Skeletal muscle tissue (tissue), 4 donors: ENCODE measurements around the gene YTHDF1. TPM values are rescaled to one million over a fixed set of nuclear protein-coding genes. Genes with fewer than 3 reads are reported as not detected.

ENCODE experiments used
- H3K27ac ChIP-seq: one replicate; pipeline ENCODE4 v1.7.0; 2013; ENCODE audit warnings: mild to moderate bottlenecking, low read depth, low read length, inconsistent platforms
- H3K27me3 ChIP-seq, 3 donors: one replicate each; pipeline ENCODE4 v1.7.0; 2013; ENCODE audit warnings: low read length in 3 of 3; ENCODE audit not compliant: control insufficient read depth in 3 of 3, insufficient read depth in 3 of 3
- H3K36me3 ChIP-seq, 3 donors: one replicate each; pipeline ENCODE4 v1.7.0; 2013; ENCODE audit warnings: low read length in 3 of 3; ENCODE audit not compliant: control insufficient read depth in 3 of 3, insufficient read depth in 3 of 3
- H3K4me1 ChIP-seq, 3 donors: one replicate each; pipeline ENCODE4 v1.7.0; 2013; ENCODE audit warnings: low read length in 3 of 3, mild to moderate bottlenecking in 3 of 3; ENCODE audit not compliant: control insufficient read depth in 3 of 3, insufficient read depth in 3 of 3
- H3K4me3 ChIP-seq, 3 donors: one replicate each; pipeline ENCODE4 v1.7.0; 2013; ENCODE audit warnings: low read length in 3 of 3
- H3K9ac ChIP-seq, 3 donors: one replicate each; pipeline ENCODE4 v1.7.0; 2013; ENCODE audit warnings: low read length in 3 of 3, mild to moderate bottlenecking in 3 of 3, moderate library complexity in 2 of 3, low read depth in 1 of 3
- H3K9me3 ChIP-seq, 3 donors: one replicate each; pipeline ENCODE4 v1.7.0; 2013; ENCODE audit warnings: low read length in 3 of 3; ENCODE audit not compliant: control insufficient read depth in 3 of 3
- total RNA-seq: library from RNA; depleted of rRNA; stranded (reverse); fragments of >200 nt; gene quantifications from one replicate; pipeline ENCODE4 v1.2.3, GENCODE V29; 2014
- donor health status: Osteomylitis.

The YTHDF1 gene
- total RNA-seq, 1 donor from 2014 or later: 17.2 TPM

GRCh38 chr20:63230800-63231268 is 14.9 kb upstream of the YTHDF1 start:
- no peak overlapping the region for H3K4me3 ChIP-seq
- no peak overlapping the region for H3K27ac ChIP-seq
- H3K9ac ChIP-seq: no peak overlapping the region
- H3K9me3 ChIP-seq: no peaks in the 10 kb centered on the region
- peaks cover 46 to 61% (median 61%) of the 10 kb centered on the region in 3 donors for H3K27me3 ChIP-seq
- H3K36me3 ChIP-seq: no peaks in the 10 kb centered on the region
- no peaks in the 10 kb centered on the region for H3K4me1 ChIP-seq

- no peak overlapping the region for H3K9ac ChIP-seq
- H3K4me1 ChIP-seq: peaks cover 0 to 3% (median 0%) of the 10 kb centered on the region in 3 donors
- no peak overlapping the region for H3K27ac ChIP-seq
- H3K4me3 ChIP-seq: no peak overlapping the region
- no peaks in the 10 kb centered on the region for H3K9me3 ChIP-seq
- peaks cover 32 to 49% (median 42%) of the 10 kb centered on the region in 3 donors for H3K27me3 ChIP-seq
- no peaks in the 10 kb centered on the region for H3K36me3 ChIP-seq
Observed at GRCh38 chr20:63228806-63229205, 12.9 kb upstream of the YTHDF1 start.

- Histone ChIP-seq H3K27me3 (peaks cover 23 to 47% (median 32%) of the 10 kb centered on the region in 3 donors), H3K9ac (no peak overlapping the region), H3K36me3 (no peaks in the 10 kb centered on the region), H3K27ac (no peak overlapping the region), H3K4me3 (no peak overlapping the region), H3K4me1 (peaks cover 0 to 3% (median 0%) of the 10 kb centered on the region in 3 donors), H3K9me3 (no peaks in the 10 kb centered on the region)
Observed at GRCh38 chr20:63227260-63227659, 11.3 kb upstream of the YTHDF1 start.

GRCh38 chr20:63226042-63226943 is 10.4 kb upstream of the YTHDF1 start:
- H3K27me3 ChIP-seq: peaks cover 24 to 47% (median 28%) of the 10 kb centered on the region in 3 donors
- no peak overlapping the region for H3K9ac ChIP-seq
- H3K4me1 ChIP-seq: peaks cover 0 to 3% (median 0%) of the 10 kb centered on the region in 3 donors
- no peak overlapping the region for H3K27ac ChIP-seq
- no peak overlapping the region for H3K4me3 ChIP-seq
- no peaks in the 10 kb centered on the region for H3K9me3 ChIP-seq
- H3K36me3 ChIP-seq: no peaks in the 10 kb centered on the region

GRCh38 chr20:63225082-63225454 is 9.1 kb upstream of the YTHDF1 start:
- Histone ChIP-seq H3K9me3 (no peaks in the 10 kb centered on the region), H3K27me3 (peaks cover 22 to 48% (median 30%) of the 10 kb centered on the region in 3 donors), H3K4me1 (peaks cover 0 to 3% (median 0%) of the 10 kb centered on the region in 3 donors), H3K27ac (no peak overlapping the region), H3K4me3 (no peak overlapping the region), H3K9ac (no peak overlapping the region), H3K36me3 (no peaks in the 10 kb centered on the region)

GRCh38 chr20:63224412-63225081 is 8.6 kb upstream of the YTHDF1 start:
- peaks cover 0 to 3% (median 0%) of the 10 kb centered on the region in 3 donors for H3K4me1 ChIP-seq
- no peak overlapping the region for H3K9ac ChIP-seq
- H3K9me3 ChIP-seq: no peaks in the 10 kb centered on the region
- peaks cover 25 to 49% (median 30%) of the 10 kb centered on the region in 3 donors for H3K27me3 ChIP-seq
- no peaks in the 10 kb centered on the region for H3K36me3 ChIP-seq
- H3K4me3 ChIP-seq: no peak overlapping the region
- no peak overlapping the region for H3K27ac ChIP-seq

- Histone ChIP-seq H3K27ac (no peak overlapping the region), H3K9ac (no peak overlapping the region), H3K9me3 (no peaks in the 10 kb centered on the region), H3K27me3 (peaks cover 18 to 42% (median 26%) of the 10 kb centered on the region in 3 donors), H3K4me3 (no peak overlapping the region), H3K4me1 (peaks cover 0 to 3% (median 0%) of the 10 kb centered on the region in 3 donors), H3K36me3 (no peaks in the 10 kb centered on the region)
Observed at GRCh38 chr20:63223826-63224207, 7.9 kb upstream of the YTHDF1 start.

- Histone ChIP-seq H3K9ac (no peak overlapping the region), H3K27ac (no peak overlapping the region), H3K9me3 (no peaks in the 10 kb centered on the region), H3K36me3 (no peaks in the 10 kb centered on the region), H3K4me3 (no peak overlapping the region), H3K4me1 (peaks cover 0 to 3% (median 0%) of the 10 kb centered on the region in 3 donors), H3K27me3 (peaks cover 14 to 37% (median 21%) of the 10 kb centered on the region in 3 donors)
Observed at GRCh38 chr20:63223121-63223825, 7.3 kb upstream of the YTHDF1 start.

- no peak overlapping the region for H3K4me3 ChIP-seq
- no peaks in the 10 kb centered on the region for H3K36me3 ChIP-seq
- peaks cover 14 to 36% (median 19%) of the 10 kb centered on the region in 3 donors for H3K27me3 ChIP-seq
- H3K9ac ChIP-seq: no peak overlapping the region
- H3K9me3 ChIP-seq: no peaks in the 10 kb centered on the region
- no peak overlapping the region for H3K27ac ChIP-seq
- peaks cover 0 to 3% (median 0%) of the 10 kb centered on the region in 3 donors for H3K4me1 ChIP-seq
Observed at GRCh38 chr20:63222541-63222940, 6.6 kb upstream of the YTHDF1 start.
